ENCODE results near the gene ABHD16A. TPM values are rescaled to one million over a fixed set of nuclear protein-coding genes. Genes with fewer than 3 reads are reported as not detected.

Gene ABHD16A
- total RNA-seq, 4 donors from 2014 or later = 44.1 to 92.6 (median 63.1) TPM

GRCh38 chr6:31692886-31693285 is 10.2 kb downstream of the ABHD16A start:
- H3K4me3 ChIP-seq = no peak overlapping the region
- H3K4me1 ChIP-seq = peaks cover 0 to 5% (median 0%) of the 10 kb centered on the region in 4 donors
- no peaks in the 10 kb centered on the region for H3K27me3 ChIP-seq
- H3K36me3 ChIP-seq = peaks cover 0 to 98% (median 0%) of the 10 kb centered on the region in 3 donors
- no peaks in the 10 kb centered on the region for H3K9me3 ChIP-seq
- DNase-seq = no peak
- TF ChIP-seq POLR2A (IDR thresholded peaks at IDR 0.05) = no peak
- TF ChIP-seq CTCF (IDR thresholded peaks at IDR 0.05) = no peak
- H3K27ac ChIP-seq = no peak overlapping the region

GRCh38 chr6:31692353-31692752 is 10.8 kb downstream of the ABHD16A start:
- H3K9me3 ChIP-seq = no peaks in the 10 kb centered on the region
- H3K27ac ChIP-seq = no peak overlapping the region
- peaks cover 0 to 98% (median 0%) of the 10 kb centered on the region in 3 donors for H3K36me3 ChIP-seq
- H3K27me3 ChIP-seq = no peaks in the 10 kb centered on the region
- peaks cover 0 to 5% (median 0%) of the 10 kb centered on the region in 4 donors for H3K4me1 ChIP-seq
- no peak for DNase-seq
- TF ChIP-seq POLR2A (IDR thresholded peaks at IDR 0.05) = no peak
- no peak for TF ChIP-seq CTCF (IDR thresholded peaks at IDR 0.05)
- H3K4me3 ChIP-seq = no peak overlapping the region

- Histone ChIP-seq H3K27ac (no peak overlapping the region), H3K9me3 (no peaks in the 10 kb centered on the region), H3K4me1 (peaks cover 0 to 5% (median 0%) of the 10 kb centered on the region in 4 donors), H3K36me3 (peaks cover 0 to 99% (median 0%) of the 10 kb centered on the region in 3 donors), H3K27me3 (no peaks in the 10 kb centered on the region), H3K4me3 (no peak overlapping the region)
- no peak for DNase-seq
- TF ChIP-seq POLR2A (IDR thresholded peaks at IDR 0.05) = no peak
- no peak for TF ChIP-seq CTCF (IDR thresholded peaks at IDR 0.05)
These were observed 11.5 kb downstream of the ABHD16A start for GRCh38 chr6:31691564-31692108.

- Histone ChIP-seq H3K27me3 (no peaks in the 10 kb centered on the region), H3K9me3 (no peaks in the 10 kb centered on the region), H3K4me3 (no peak overlapping the region), H3K36me3 (peaks cover 0 to 100% (median 0%) of the 10 kb centered on the region in 3 donors), H3K4me1 (peaks cover 0 to 5% (median 0%) of the 10 kb centered on the region in 4 donors), H3K27ac (peak overlapping the region in 3 of 4 donors; percentile 55 to 77 (median 70))
- no peak for DNase-seq
- TF ChIP-seq CTCF (IDR thresholded peaks at IDR 0.05) (no peak), POLR2A (IDR thresholded peaks at IDR 0.05) (no peak)
These were observed 12.1 kb downstream of the ABHD16A start for GRCh38 chr6:31691078-31691463.

- H3K4me3 ChIP-seq = no peak overlapping the region
- DNase-seq = peak in 2 of 3 donors; percentile 72 to 75
These were observed 12.7 kb downstream of the ABHD16A start for GRCh38 chr6:31690231-31691077.

More at GRCh38 chr6:31690231-31691077, 12.7 kb downstream of the ABHD16A start:
- Histone ChIP-seq H3K27ac (peak overlapping the region in 3 of 4 donors; percentile 55 to 77 (median 70)), H3K27me3 (no peaks in the 10 kb centered on the region), H3K36me3 (peaks cover 0 to 99% (median 0%) of the 10 kb centered on the region in 3 donors), H3K9me3 (no peaks in the 10 kb centered on the region), H3K4me1 (peaks cover 0 to 5% (median 0%) of the 10 kb centered on the region in 4 donors)
- no peak for TF ChIP-seq CTCF (IDR thresholded peaks at IDR 0.05)
- TF ChIP-seq POLR2A (IDR thresholded peaks at IDR 0.05) = no peak

Measured in Peyer's patch (tissue), 4 donors.